WTC11 (cell line): ENCODE data around the gene OBSCN.

Source experiments
- HMGXB4 ChIP-seq: sonication (generic); formaldehyde crosslinking; IDR thresholded peaks from 2 replicates; pipeline ENCODE4 v1.8.1; 2023; ENCODE audit warnings: mild to moderate bottlenecking, moderate library complexity, missing genetic modification reagents
- MAX ChIP-seq: sonication (generic); formaldehyde crosslinking; IDR thresholded peaks from 2 replicates; pipeline ENCODE4 v1.8.0; 2022; ENCODE audit warnings: mild to moderate bottlenecking, missing genetic modification reagents
- NFE2L1 ChIP-seq: sonication (generic); formaldehyde crosslinking; IDR thresholded peaks from 2 replicates; pipeline ENCODE4 v1.8.1; 2023; ENCODE audit warnings: missing genetic modification reagents
- TF ChIP-seq, protein P1 (sequence below): sonication (generic); formaldehyde crosslinking; IDR thresholded peaks from 2 replicates; pipeline ENCODE4 v1.8.0; 2022; ENCODE audit warnings: mild to moderate bottlenecking, missing genetic modification reagents

- TF ChIP-seq, protein P1, sequence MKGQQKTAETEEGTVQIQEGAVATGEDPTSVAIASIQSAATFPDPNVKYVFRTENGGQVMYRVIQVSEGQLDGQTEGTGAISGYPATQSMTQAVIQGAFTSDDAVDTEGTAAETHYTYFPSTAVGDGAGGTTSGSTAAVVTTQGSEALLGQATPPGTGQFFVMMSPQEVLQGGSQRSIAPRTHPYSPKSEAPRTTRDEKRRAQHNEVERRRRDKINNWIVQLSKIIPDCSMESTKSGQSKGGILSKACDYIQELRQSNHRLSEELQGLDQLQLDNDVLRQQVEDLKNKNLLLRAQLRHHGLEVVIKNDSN (CRISPR knock-in tag) = no peak
- no peak for TF ChIP-seq NFE2L1 (CRISPR knock-in tag)
- no peak for TF ChIP-seq HMGXB4 (CRISPR knock-in tag)
- no peak for TF ChIP-seq MAX
These were observed 81.5 kb downstream of the OBSCN start for GRCh38 chr1:228289239-228289849.
